ENCODE measurements around the gene GAS7.

Gene GAS7

GRCh38 chr17:10048629-10049350 is 149.6 kb downstream of the GAS7 start:
- Histone ChIP-seq H3K79me1 (ENCODE audit: low read length) (no peaks in the 10 kb centered on the region), H3K27ac (ENCODE audit: low read depth, low read length) (no peak overlapping the region), H3K36me3 (ENCODE audit: control insufficient read depth in 1 of 2, insufficient read depth in 2 of 2, low read length in 2 of 2) (no peaks in the 10 kb centered on the region), H3K14ac (ENCODE audit: low read length) (no peak overlapping the region), H3K9me3 (ENCODE audit: insufficient read depth, low read depth, low read length) (no peaks in the 10 kb centered on the region), H2BK5ac (ENCODE audit: low read depth, low read length, poor library complexity) (no peak overlapping the region), H4K8ac (ENCODE audit: low read depth, low read length) (no peak overlapping the region), H2AK5ac (ENCODE audit: low read length) (no peak overlapping the region), H4K12ac (ENCODE audit: low read depth, low read length) (no peak overlapping the region), H3K27me3 (ENCODE audit: insufficient read depth, low read length) (no peaks in the 10 kb centered on the region), H3K4me2 (ENCODE audit: low read length) (no peak overlapping the region), H2BK12ac (ENCODE audit: low read length) (no peak overlapping the region), H3K4me3 (ENCODE audit: low read depth, low read length) (no peak overlapping the region), H3K9ac (ENCODE audit: low read length) (no peak overlapping the region), H3K79me2 (ENCODE audit: control insufficient read depth, insufficient read depth, low read length, poor library complexity) (no peaks in the 10 kb centered on the region), H3K23ac (ENCODE audit: low read length) (no peak overlapping the region), H4K91ac (ENCODE audit: low read depth, low read length) (no peak overlapping the region), H3K4ac (ENCODE audit: low read depth, low read length) (no peak overlapping the region), H3K4me1 (ENCODE audit: control insufficient read depth in 1 of 2, insufficient read depth in 2 of 2, low read length in 2 of 2) (peaks cover 0 to 3% of the 10 kb centered on the region in 2 experiments), H2AFZ (ENCODE audit: insufficient read depth, low read length, poor library complexity) (no peak overlapping the region), H2BK120ac (ENCODE audit: insufficient read depth, low read length, poor library complexity) (no peak overlapping the region), H3K18ac (ENCODE audit: low read length) (no peak overlapping the region)
- no CpG with 5 or more reads among the region's 7 CpGs for WGBS (ENCODE audit: extremely low coverage, insufficient coverage, insufficient read length)
- DNase-seq: no peak

DNA sequence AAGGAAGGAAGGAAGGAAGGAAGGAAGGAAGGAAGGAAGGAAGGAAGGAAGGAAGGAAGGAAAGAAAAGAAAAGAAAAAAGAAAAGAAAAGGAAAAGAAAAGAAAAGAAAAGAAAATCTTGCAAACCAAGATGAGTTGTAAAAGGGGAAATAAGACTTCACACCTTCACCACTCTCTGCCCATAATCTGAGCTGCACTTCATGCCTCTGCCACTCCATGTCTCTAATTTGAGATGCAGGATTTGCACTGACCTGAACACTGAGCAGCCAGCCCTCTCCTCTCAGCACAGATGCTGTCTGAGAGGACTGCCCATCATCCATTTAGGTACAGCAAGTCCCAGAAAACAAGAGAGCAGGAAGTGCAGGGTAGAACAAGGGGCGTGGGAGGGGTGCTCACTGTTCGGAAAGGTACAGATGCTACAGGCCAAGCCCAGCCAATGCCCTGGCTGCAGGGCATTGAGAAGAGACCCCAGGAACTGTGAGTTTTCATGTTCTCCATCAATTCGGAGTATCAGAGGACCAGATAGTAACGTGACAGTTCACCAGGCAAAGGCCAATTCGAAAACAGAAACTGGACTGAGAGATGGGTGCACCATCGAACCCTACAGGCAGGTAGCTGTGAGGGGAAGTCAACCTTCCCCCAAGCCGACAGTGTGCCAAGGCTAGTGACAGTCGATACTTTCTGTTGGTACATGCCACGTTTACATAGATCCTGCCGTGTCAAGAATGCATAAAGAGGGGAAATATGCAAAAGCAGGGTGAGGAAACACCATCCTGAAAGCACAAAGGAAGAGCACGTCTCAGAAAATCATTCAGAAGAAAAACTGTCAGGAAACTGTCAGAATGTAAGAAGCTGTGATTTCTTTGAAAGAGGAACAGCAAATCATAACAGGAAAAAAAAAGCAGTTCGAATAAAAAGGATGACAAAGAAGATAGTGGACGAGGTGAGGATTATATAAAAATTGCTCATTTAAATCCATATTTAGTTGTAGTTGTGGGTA is 151.3 kb downstream of the GAS7 start:
- H2BK5ac ChIP-seq (ENCODE audit: low read depth, low read length, poor library complexity): no peak overlapping the region
- no peak overlapping the region for H3K4me3 ChIP-seq (ENCODE audit: low read depth, low read length)
- no peak overlapping the region for H4K12ac ChIP-seq (ENCODE audit: low read depth, low read length)
- H2BK120ac ChIP-seq (ENCODE audit: insufficient read depth, low read length, poor library complexity): no peak overlapping the region
- no peak overlapping the region for H3K18ac ChIP-seq (ENCODE audit: low read length)
- no peak overlapping the region for H3K23ac ChIP-seq (ENCODE audit: low read length)
- H3K9ac ChIP-seq (ENCODE audit: low read length): no peak overlapping the region
- no peaks in the 10 kb centered on the region for H3K79me1 ChIP-seq (ENCODE audit: low read length)
- H3K14ac ChIP-seq (ENCODE audit: low read length): no peak overlapping the region
- no peak overlapping the region for H3K4me2 ChIP-seq (ENCODE audit: low read length)
- no peak overlapping the region for H4K91ac ChIP-seq (ENCODE audit: low read depth, low read length)
- no peak for DNase-seq
- no peak overlapping the region for H4K8ac ChIP-seq (ENCODE audit: low read depth, low read length)
- no peak overlapping the region for H2AK5ac ChIP-seq (ENCODE audit: low read length)
- no peaks in the 10 kb centered on the region for H3K27me3 ChIP-seq (ENCODE audit: insufficient read depth, low read length)
- peaks cover 0 to 3% of the 10 kb centered on the region in 2 experiments for H3K4me1 ChIP-seq (ENCODE audit: control insufficient read depth in 1 of 2, insufficient read depth in 2 of 2, low read length in 2 of 2)
- no peak overlapping the region for H3K27ac ChIP-seq (ENCODE audit: low read depth, low read length)
- no peak overlapping the region for H2AFZ ChIP-seq (ENCODE audit: insufficient read depth, low read length, poor library complexity)
- H2BK12ac ChIP-seq (ENCODE audit: low read length): no peak overlapping the region
- H3K36me3 ChIP-seq (ENCODE audit: control insufficient read depth in 1 of 2, insufficient read depth in 2 of 2, low read length in 2 of 2): no peaks in the 10 kb centered on the region
- no peak overlapping the region for H3K4ac ChIP-seq (ENCODE audit: low read depth, low read length)
- H3K79me2 ChIP-seq (ENCODE audit: control insufficient read depth, insufficient read depth, low read length, poor library complexity): no peaks in the 10 kb centered on the region
- WGBS (ENCODE audit: extremely low coverage, insufficient coverage, insufficient read length): no CpG with 5 or more reads among the region's 13 CpGs
- no peaks in the 10 kb centered on the region for H3K9me3 ChIP-seq (ENCODE audit: insufficient read depth, low read depth, low read length)

DNA sequence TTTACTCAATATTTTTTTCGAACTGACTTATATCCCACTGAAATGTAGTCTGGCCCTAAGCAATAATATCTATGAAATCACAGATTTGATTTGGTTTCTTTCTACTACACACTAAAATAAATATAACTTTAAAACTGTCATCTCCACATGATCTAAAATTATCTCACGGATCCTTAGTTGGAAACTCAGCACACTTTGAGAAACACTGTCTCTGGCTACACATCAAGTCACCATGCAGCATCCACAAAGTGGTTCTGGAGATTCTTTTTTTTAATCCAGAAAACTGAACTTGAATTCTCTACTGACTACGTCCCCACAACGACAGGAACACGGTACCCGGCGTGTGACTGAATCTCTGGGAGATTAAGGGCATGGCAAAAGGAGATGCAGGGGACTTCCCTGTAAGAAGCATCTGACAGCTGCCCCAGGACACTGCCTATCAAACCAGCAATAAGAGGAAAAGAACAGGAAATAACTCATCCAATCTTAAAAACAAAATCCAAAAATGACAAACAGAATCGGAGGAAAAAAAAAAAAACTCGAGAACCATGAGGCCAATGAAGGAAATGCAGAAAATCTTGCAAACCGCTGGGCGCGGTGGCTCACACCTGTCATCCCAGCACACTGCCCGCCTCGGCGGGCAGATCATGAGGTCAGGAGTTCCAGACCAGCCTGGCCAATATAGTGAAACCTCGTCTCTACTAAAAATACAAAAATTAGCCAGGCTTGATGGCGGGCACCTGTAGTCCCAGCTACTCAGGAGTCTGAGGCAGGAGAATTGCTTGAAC is 152.3 kb downstream of the GAS7 start:
- Histone ChIP-seq H3K4ac (ENCODE audit: low read depth, low read length) (no peak overlapping the region), H4K91ac (ENCODE audit: low read depth, low read length) (no peak overlapping the region), H3K23ac (ENCODE audit: low read length) (no peak overlapping the region), H3K18ac (ENCODE audit: low read length) (no peak overlapping the region), H3K4me1 (ENCODE audit: control insufficient read depth in 1 of 2, insufficient read depth in 2 of 2, low read length in 2 of 2) (peaks cover 2 to 4% of the 10 kb centered on the region in 2 experiments), H2AK5ac (ENCODE audit: low read length) (no peak overlapping the region), H3K36me3 (ENCODE audit: control insufficient read depth in 1 of 2, insufficient read depth in 2 of 2, low read length in 2 of 2) (no peaks in the 10 kb centered on the region), H2BK5ac (ENCODE audit: low read depth, low read length, poor library complexity) (no peak overlapping the region), H2BK120ac (ENCODE audit: insufficient read depth, low read length, poor library complexity) (no peak overlapping the region), H3K27ac (ENCODE audit: low read depth, low read length) (no peak overlapping the region), H2BK12ac (ENCODE audit: low read length) (no peak overlapping the region), H3K79me2 (ENCODE audit: control insufficient read depth, insufficient read depth, low read length, poor library complexity) (no peaks in the 10 kb centered on the region), H3K9ac (ENCODE audit: low read length) (no peak overlapping the region), H2AFZ (ENCODE audit: insufficient read depth, low read length, poor library complexity) (no peak overlapping the region), H3K4me2 (ENCODE audit: low read length) (no peak overlapping the region), H3K79me1 (ENCODE audit: low read length) (no peaks in the 10 kb centered on the region), H4K12ac (ENCODE audit: low read depth, low read length) (no peak overlapping the region), H3K14ac (ENCODE audit: low read length) (no peak overlapping the region), H3K4me3 (ENCODE audit: low read depth, low read length) (no peak overlapping the region), H3K27me3 (ENCODE audit: insufficient read depth, low read length) (no peaks in the 10 kb centered on the region), H4K8ac (ENCODE audit: low read depth, low read length) (no peak overlapping the region), H3K9me3 (ENCODE audit: insufficient read depth, low read depth, low read length) (no peaks in the 10 kb centered on the region)
- DNase-seq: no peak
- WGBS (ENCODE audit: extremely low coverage, insufficient coverage, insufficient read length): no CpG with 5 or more reads among the region's 17 CpGs

DNA sequence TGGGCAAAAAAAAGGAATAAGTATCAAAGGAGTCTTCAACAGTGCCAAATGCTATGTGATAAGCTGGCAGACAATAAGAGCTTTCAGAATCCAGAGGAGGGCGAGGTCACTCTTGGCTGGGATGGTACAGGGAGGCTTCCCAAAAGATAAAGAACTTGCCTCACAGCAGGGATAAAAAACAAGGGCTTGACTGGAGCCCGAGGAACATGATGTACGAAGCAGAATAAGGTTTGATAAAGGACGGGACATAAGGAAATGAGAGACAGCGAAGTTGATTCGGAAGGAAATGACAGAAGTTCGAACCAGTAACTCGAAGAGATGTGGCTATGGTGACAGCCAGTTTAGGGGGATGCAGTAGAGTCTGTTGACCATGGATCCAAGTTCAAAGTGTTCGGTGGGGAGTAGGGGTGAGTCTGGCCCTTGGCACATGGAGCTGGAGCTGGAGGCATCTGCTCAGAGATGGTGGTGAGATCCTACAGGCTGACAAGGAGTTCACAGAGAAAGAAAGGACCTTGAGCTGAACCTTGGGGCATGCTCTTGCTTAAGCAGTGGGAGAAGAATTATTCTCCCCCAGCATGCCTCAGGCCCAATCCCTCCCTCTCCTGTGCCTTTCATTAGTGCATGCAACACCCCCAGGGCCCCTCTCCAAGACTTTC is 155.7 kb downstream of the GAS7 start:
- H2BK5ac ChIP-seq (ENCODE audit: low read depth, low read length, poor library complexity): no peak overlapping the region
- H3K27me3 ChIP-seq (ENCODE audit: insufficient read depth, low read length): no peaks in the 10 kb centered on the region
- H3K9ac ChIP-seq (ENCODE audit: low read length): no peak overlapping the region
- H3K27ac ChIP-seq (ENCODE audit: low read depth, low read length): no peak overlapping the region
- no peak for DNase-seq
- H4K91ac ChIP-seq (ENCODE audit: low read depth, low read length): no peak overlapping the region
- no peaks in the 10 kb centered on the region for H3K9me3 ChIP-seq (ENCODE audit: insufficient read depth, low read depth, low read length)
- no peak overlapping the region for H2BK12ac ChIP-seq (ENCODE audit: low read length)
- no peak overlapping the region for H2AK5ac ChIP-seq (ENCODE audit: low read length)
- H4K12ac ChIP-seq (ENCODE audit: low read depth, low read length): no peak overlapping the region
- H3K36me3 ChIP-seq (ENCODE audit: control insufficient read depth in 1 of 2, insufficient read depth in 2 of 2, low read length in 2 of 2): no peaks in the 10 kb centered on the region
- H3K79me2 ChIP-seq (ENCODE audit: control insufficient read depth, insufficient read depth, low read length, poor library complexity): no peaks in the 10 kb centered on the region
- H4K8ac ChIP-seq (ENCODE audit: low read depth, low read length): no peak overlapping the region
- H3K4me2 ChIP-seq (ENCODE audit: low read length): no peak overlapping the region
- H3K4me1 ChIP-seq (ENCODE audit: control insufficient read depth in 1 of 2, insufficient read depth in 2 of 2, low read length in 2 of 2): peaks cover 2 to 3% of the 10 kb centered on the region in 2 experiments
- no peaks in the 10 kb centered on the region for H3K79me1 ChIP-seq (ENCODE audit: low read length)
- H3K4ac ChIP-seq (ENCODE audit: low read depth, low read length): no peak overlapping the region
- no peak overlapping the region for H2AFZ ChIP-seq (ENCODE audit: insufficient read depth, low read length, poor library complexity)
- H3K4me3 ChIP-seq (ENCODE audit: low read depth, low read length): no peak overlapping the region
- no peak overlapping the region for H3K18ac ChIP-seq (ENCODE audit: low read length)
- no CpG with 5 or more reads among the region's 9 CpGs for WGBS (ENCODE audit: extremely low coverage, insufficient coverage, insufficient read length)
- H2BK120ac ChIP-seq (ENCODE audit: insufficient read depth, low read length, poor library complexity): no peak overlapping the region
- H3K23ac ChIP-seq (ENCODE audit: low read length): no peak overlapping the region
- H3K14ac ChIP-seq (ENCODE audit: low read length): no peak overlapping the region

Data from trophoblast cell (in vitro differentiated cells and primary cell).